ENCODE data around the gene FGD3. TPM values are rescaled to one million over a fixed set of nuclear protein-coding genes. Genes with fewer than 3 reads are reported as not detected.

FGD3 gene
- total and polyA plus RNA-seq, 2 of the 8 experiments (the other 6 are each of a cell fraction or from before 2014, with no cell fraction given), result 1.4 to 1.9 TPM

DNA sequence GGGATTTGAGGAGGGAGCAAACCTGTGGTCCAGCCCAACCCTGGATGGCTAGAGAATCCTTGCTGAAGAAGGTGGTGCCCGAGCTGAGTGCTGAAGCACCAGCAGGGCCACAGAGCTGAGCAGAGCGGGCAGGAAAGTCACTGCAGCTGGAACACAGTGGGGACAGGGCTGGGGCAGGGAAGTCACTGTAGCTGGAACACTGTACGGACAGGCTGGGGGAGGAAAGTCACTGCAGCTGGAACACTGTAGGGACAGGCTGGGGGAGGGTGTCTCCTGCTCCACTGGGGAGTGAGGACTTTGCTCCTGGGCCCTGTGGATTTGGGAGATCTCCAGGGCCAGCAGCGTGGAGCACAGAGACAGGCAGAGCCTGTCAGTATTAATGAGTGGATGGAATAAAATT lies 102.2 kb downstream of the FGD3 start:
- Histone ChIP-seq H2AK5ac (ENCODE audit: low read depth, low read length) (no peak overlapping the region), H3K9me3 (ENCODE audit: insufficient read depth in 2 of 2, low read depth in 1 of 2, low read length in 1 of 2) (peaks cover 0 to 3% of the 10 kb centered on the region in 2 experiments; a peak in 1 of 4 replicates), H3K27me3 (replicated peaks in 1 of 4; ENCODE audit: control insufficient read depth in 3 of 4, extremely low read depth in 1 of 4, insufficient read depth in 3 of 4, low read length in 3 of 4) (no peaks in the 10 kb centered on the region), H3K4me1 (replicated peaks in 1 of 4; ENCODE audit: control insufficient read depth in 3 of 4, insufficient read depth in 4 of 4, low read length in 3 of 4) (peaks cover 7 to 13% (median 10%) of the 10 kb centered on the region in 4 experiments), H3K4me2 (ENCODE audit: insufficient read depth in 1 of 2, low read depth in 2 of 2, low read length in 2 of 2) (no peak overlapping the region), H2BK120ac (replicated peaks; ENCODE audit: low read depth, low read length) (no peak overlapping the region), H3K23me2 (ENCODE audit: low read depth, low read length) (no peaks in the 10 kb centered on the region), H3K36me3 (ENCODE audit: control insufficient read depth in 2 of 4, insufficient read depth in 4 of 4, low read length in 3 of 4) (no peaks in the 10 kb centered on the region; a peak in 1 of 8 replicates), H4K8ac (ENCODE audit: extremely low read depth, insufficient read depth, low read length) (no peak overlapping the region; the same call in 1 of the 2 replicates), H3K79me1 (ENCODE audit: low read depth, low read length) (no peaks in the 10 kb centered on the region), H2BK5ac (ENCODE audit: low read depth, low read length) (0 out of 2 replicates have a peak overlapping the region, but pooled peaks have one; percentile 35), H3K4ac (replicated peaks; ENCODE audit: insufficient read length, low read depth, low read length) (no peak overlapping the region), H3K56ac (replicated peaks; ENCODE audit: insufficient read length, low read depth, low read length) (no peak overlapping the region), H4K5ac (ENCODE audit: insufficient read length, low read depth, low read length) (no peak overlapping the region), H2BK20ac (ENCODE audit: low read length) (no peak overlapping the region), H3K27ac (ENCODE audit: low read depth, low read length) (no peak overlapping the region), H2BK15ac (ENCODE audit: low read length) (peak overlapping the region; percentile 72; the same call in 1 of the 2 replicates), H4K20me1 (replicated peaks in 1 of 2; ENCODE audit: control insufficient read depth in 1 of 2, insufficient read depth in 2 of 2, low read length in 2 of 2) (no peaks in the 10 kb centered on the region), H3K9ac (replicated peaks in 1 of 4; ENCODE audit: extremely low read depth in 1 of 4, low read depth in 3 of 4, low read length in 3 of 4) (no peak overlapping the region), H3K23ac (ENCODE audit: insufficient read length) (no peak overlapping the region), H2AFZ (ENCODE audit: low read length) (no peak overlapping the region), H3K4me3 (ENCODE audit: extremely low read depth in 1 of 4, insufficient read depth in 2 of 4, low read depth in 3 of 4, low read length in 4 of 4) (no peak overlapping the region), H3K79me2 (ENCODE audit: control insufficient read depth in 1 of 2, insufficient read depth in 2 of 2, low read length in 2 of 2) (no peaks in the 10 kb centered on the region), H3K14ac (ENCODE audit: insufficient read length) (no peak overlapping the region), H4K91ac (replicated peaks; ENCODE audit: insufficient read length, low read length) (no peak overlapping the region), H3K18ac (ENCODE audit: extremely low read depth, low read length) (no peak overlapping the region), H2BK12ac (ENCODE audit: low read depth, low read length) (no peak overlapping the region)
- ChIA-PET POLR2A (ENCODE audit: partially characterized antibody) (no interaction called here), CTCF (ENCODE audit: partially characterized antibody) (interaction anchor here (0.7 to 6.0 kb wide), 7 partner anchors 13 to 61 kb away, joined by 3 to 44 read pairs (median 3); no protein-coding TSS in a partner anchor)
- TF ChIP-seq CBX5 (IDR thresholded peaks at IDR 0.05; ENCODE audit: low read depth, low read length), result no peak
- no peak for TF ChIP-seq CREB1 (IDR thresholded peaks at IDR 0.05)
- no peak for TF ChIP-seq TEAD4 (IDR thresholded peaks at IDR 0.05; ENCODE audit: low read depth, low read length)
- TF ChIP-seq SIX5 (IDR thresholded peaks at IDR 0.05; ENCODE audit: low read depth, low read length), result no peak
- TF ChIP-seq EP300 (IDR thresholded peaks at IDR 0.05; ENCODE audit: borderline replicate concordance in 1 of 2, low read depth in 2 of 2, low read length in 2 of 2), result no peak
- TF ChIP-seq SRF (IDR thresholded peaks at IDR 0.05; ENCODE audit: low read depth, low read length), result no peak
- TF ChIP-seq NRF1 (IDR thresholded peaks at IDR 0.05; ENCODE audit: low read depth, low read length), result no peak
- TF ChIP-seq HDAC6 (IDR thresholded peaks at IDR 0.05; ENCODE audit: low read depth, low read length), result no peak
- TF ChIP-seq RBBP5 (IDR thresholded peaks at IDR 0.05; ENCODE audit: borderline replicate concordance, low read depth, low read length), result no peak
- no peak for TF ChIP-seq HDAC2 (IDR thresholded peaks at IDR 0.05; ENCODE audit: borderline replicate concordance in 1 of 2, low read depth in 2 of 2, low read length in 2 of 2)
- TF ChIP-seq, protein P1, sequence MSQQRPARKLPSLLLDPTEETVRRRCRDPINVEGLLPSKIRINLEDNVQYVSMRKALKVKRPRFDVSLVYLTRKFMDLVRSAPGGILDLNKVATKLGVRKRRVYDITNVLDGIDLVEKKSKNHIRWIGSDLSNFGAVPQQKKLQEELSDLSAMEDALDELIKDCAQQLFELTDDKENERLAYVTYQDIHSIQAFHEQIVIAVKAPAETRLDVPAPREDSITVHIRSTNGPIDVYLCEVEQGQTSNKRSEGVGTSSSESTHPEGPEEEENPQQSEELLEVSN (IDR thresholded peaks at IDR 0.05), result no peak
- no peak for TF ChIP-seq SUZ12 (IDR thresholded peaks at IDR 0.05; ENCODE audit: low read length)
- FAIRE-seq (no peak), DNase-seq (ENCODE audit: low read depth in 1 of 2, low spot score in 2 of 2) (no peak)
- 75% methylated on average over 3 of the region's 4 CpGs; no CpG with 5 or more reads in 1 of the 2 experiments for WGBS, 2 experiments (ENCODE audit: extremely low coverage in 1 of 2, insufficient coverage in 1 of 2, insufficient read length in 1 of 2, insufficient replicate concordance in 2 of 2, low coverage in 1 of 2, low lambda C conversion rate in 2 of 2, missing lambda C conversion rate in 1 of 2)

Data from H1 (cell line).